Panc1 (cell line): ENCODE measurements around the gene SEMA3G. TPM values are rescaled to one million over a fixed set of nuclear protein-coding genes. Genes with fewer than 3 reads are reported as not detected.

Experiments
- ATAC-seq: fragments of 200-7000 bp; cut with Tn5 transposase; 2 replicates; pipeline ENCODE4 v1.9.1; 2020; ENCODE audit warnings: mild to moderate bottlenecking, moderate library complexity
- BruUV-seq: library from RNA; stranded (reverse); fragments of 400-500 nt; replicated peaks from 2 replicates; lab custom pipeline; 2021; lab: Mats Ljungman, UMichigan
- CTCF ChIA-PET: fragments of 300-600 bp; sonication (Branson Sonifier 250); formaldehyde crosslinking; loops from one replicate; lab custom pipeline; 2022; ENCODE audit warnings: antibody characterized with exemption; lab: Charles Lee
- POLR2A ChIA-PET: fragments of 300-600 bp; sonication (Branson Sonifier 250); formaldehyde crosslinking; loops from one replicate; lab custom pipeline; 2022; ENCODE audit warnings: antibody characterized with exemption; lab: Charles Lee
- DNase-seq: peaks from one replicate; pipeline ENCODE4 v3.0.0-alpha.2; 2010; ENCODE audit warnings: low read depth, low spot score
- H3K27ac ChIP-seq: 2 replicates; pipeline ENCODE4 v1.5.1; 2011; ENCODE audit warnings: mild to moderate bottlenecking, low read length, inconsistent platforms
- H3K27me3 ChIP-seq: fragments of 200-500 bp; sonication (Bioruptor generic); 2 replicates; pipeline ENCODE4 v1.6.0; 2014; ENCODE audit warnings: low read length, inconsistent platforms; ENCODE audit not compliant: control insufficient read depth, insufficient read depth
- H3K36me3 ChIP-seq: fragments of 200-500 bp; sonication (Bioruptor generic); 2 replicates; pipeline ENCODE4 v1.5.1; 2014; ENCODE audit warnings: inconsistent platforms, mild to moderate bottlenecking, low read length, moderate library complexity; ENCODE audit not compliant: control insufficient read depth, insufficient read depth
- H3K4me1 ChIP-seq: 2 replicates; pipeline ENCODE4 v1.5.1; 2011; ENCODE audit warnings: inconsistent platforms, mild to moderate bottlenecking, low read length, moderate library complexity; ENCODE audit not compliant: control insufficient read depth, insufficient read depth
- H3K4me3 ChIP-seq, 2 experiments: 2 replicates each; pipeline ENCODE4 v1.5.1; 2011 to 2012; ENCODE audit warnings: low read depth in 2 of 2, low read length in 2 of 2, mild to moderate bottlenecking in 2 of 2, inconsistent platforms in 1 of 2, moderate library complexity in 1 of 2
- H3K9me3 ChIP-seq: fragments of 200-500 bp; sonication (Bioruptor generic); 2 replicates; pipeline ENCODE4 v1.5.1; 2014; ENCODE audit warnings: low read depth, mild to moderate bottlenecking, inconsistent platforms, low read length, moderate library complexity; ENCODE audit not compliant: control insufficient read depth, insufficient read depth
- POLR2AphosphoS5 ChIP-seq: IDR thresholded peaks from 2 replicates; pipeline ENCODE4 v1.6.1; 2012; ENCODE audit warnings: mild to moderate bottlenecking, low read depth, low read length, moderate library complexity
- SIN3A ChIP-seq: IDR thresholded peaks from 2 replicates; pipeline ENCODE4 v1.6.1; 2012; ENCODE audit warnings: low read depth, mild to moderate bottlenecking, low read length, moderate library complexity, borderline replicate concordance; ENCODE audit not compliant: insufficient read depth
- TCF7L2 ChIP-seq: IDR thresholded peaks from 2 replicates; pipeline ENCODE4 v1.6.1; 2011; ENCODE audit warnings: mild to moderate bottlenecking, low read depth, low read length, inconsistent platforms
- in situ Hi-C: cut with HindIII; loops from 2 replicates; pipeline ENCODE4 v1.10.0; 2016; ENCODE audit warnings: low sequenced_read_pairs, low pct_unique_long_range_greater_than_20kb
- intact Hi-C: fragments of 100-400 bp; cut with micrococcal nuclease; formaldehyde crosslinking; loops from one replicate; pipeline ENCODE4 v1.10.0; 2022; ENCODE audit not compliant: unreplicated experiment
- total RNA-seq: library from RNA; stranded (reverse); gene quantifications from one replicate; pipeline ENCODE4 v1.2.1, GENCODE V29; 2021; ENCODE audit not compliant: unreplicated experiment
- TF ChIP-seq, protein P1 (sequence below): fragments of 450-650 bp; IDR thresholded peaks from 2 replicates; pipeline ENCODE4 v1.5.1; 2017; ENCODE audit warnings: mild to moderate bottlenecking
- TF ChIP-seq, protein P2 (sequence below), 2 experiments: IDR thresholded peaks; 2 replicates each; pipeline ENCODE4 v1.6.1; 2011 to 2012; ENCODE audit warnings: low read depth in 2 of 2, control low read depth in 1 of 2, low read length in 1 of 2, mild to moderate bottlenecking in 1 of 2, moderate library complexity in 1 of 2; ENCODE audit not compliant: insufficient read depth in 1 of 2

SEMA3G gene
- total RNA-seq, 1 experiment from 2014 or later, result 1.6 TPM

DNA sequence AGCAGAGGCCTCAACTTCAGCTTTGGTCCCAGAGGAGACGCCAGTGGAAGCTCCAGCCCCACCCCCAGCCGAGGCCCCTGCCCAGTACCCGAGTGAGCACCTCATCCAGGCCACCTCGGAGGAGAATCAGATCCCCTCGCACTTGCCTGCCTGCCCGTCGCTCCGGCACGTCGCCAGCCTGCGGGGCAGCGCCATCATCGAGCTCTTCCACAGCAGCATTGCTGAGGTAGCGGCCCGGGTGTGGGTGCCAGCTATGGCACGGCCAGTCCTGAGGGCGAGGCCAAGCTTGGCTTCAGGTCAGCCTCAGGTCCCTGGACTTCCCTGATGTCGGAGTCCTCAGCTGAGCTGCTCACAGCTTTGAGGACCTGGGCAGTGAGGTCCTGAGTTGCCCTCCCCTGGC, 44.5 kb upstream of the SEMA3G start:
- no TSS peak for BruUV-seq
- DNase-seq, result no peak
- ChIA-PET CTCF (interaction anchor here (0.5 kb wide), 1 partner anchor 100 kb away, joined by 3 read pairs; no protein-coding TSS in a partner anchor), POLR2A (no interaction called here)
- Histone ChIP-seq H3K4me1 (no peaks in the 10 kb centered on the region), H3K27ac (no peak overlapping the region), H3K27me3 (no peaks in the 10 kb centered on the region), H3K4me3 (no peak overlapping the region), H3K9me3 (no peaks in the 10 kb centered on the region), H3K36me3 (no peaks in the 10 kb centered on the region)
- TF ChIP-seq, protein P1, sequence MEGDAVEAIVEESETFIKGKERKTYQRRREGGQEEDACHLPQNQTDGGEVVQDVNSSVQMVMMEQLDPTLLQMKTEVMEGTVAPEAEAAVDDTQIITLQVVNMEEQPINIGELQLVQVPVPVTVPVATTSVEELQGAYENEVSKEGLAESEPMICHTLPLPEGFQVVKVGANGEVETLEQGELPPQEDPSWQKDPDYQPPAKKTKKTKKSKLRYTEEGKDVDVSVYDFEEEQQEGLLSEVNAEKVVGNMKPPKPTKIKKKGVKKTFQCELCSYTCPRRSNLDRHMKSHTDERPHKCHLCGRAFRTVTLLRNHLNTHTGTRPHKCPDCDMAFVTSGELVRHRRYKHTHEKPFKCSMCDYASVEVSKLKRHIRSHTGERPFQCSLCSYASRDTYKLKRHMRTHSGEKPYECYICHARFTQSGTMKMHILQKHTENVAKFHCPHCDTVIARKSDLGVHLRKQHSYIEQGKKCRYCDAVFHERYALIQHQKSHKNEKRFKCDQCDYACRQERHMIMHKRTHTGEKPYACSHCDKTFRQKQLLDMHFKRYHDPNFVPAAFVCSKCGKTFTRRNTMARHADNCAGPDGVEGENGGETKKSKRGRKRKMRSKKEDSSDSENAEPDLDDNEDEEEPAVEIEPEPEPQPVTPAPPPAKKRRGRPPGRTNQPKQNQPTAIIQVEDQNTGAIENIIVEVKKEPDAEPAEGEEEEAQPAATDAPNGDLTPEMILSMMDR, result no peak
- TF ChIP-seq POLR2AphosphoS5 (no peak), TCF7L2 (no peak), SIN3A (no peak)
- TF ChIP-seq, protein P2, sequence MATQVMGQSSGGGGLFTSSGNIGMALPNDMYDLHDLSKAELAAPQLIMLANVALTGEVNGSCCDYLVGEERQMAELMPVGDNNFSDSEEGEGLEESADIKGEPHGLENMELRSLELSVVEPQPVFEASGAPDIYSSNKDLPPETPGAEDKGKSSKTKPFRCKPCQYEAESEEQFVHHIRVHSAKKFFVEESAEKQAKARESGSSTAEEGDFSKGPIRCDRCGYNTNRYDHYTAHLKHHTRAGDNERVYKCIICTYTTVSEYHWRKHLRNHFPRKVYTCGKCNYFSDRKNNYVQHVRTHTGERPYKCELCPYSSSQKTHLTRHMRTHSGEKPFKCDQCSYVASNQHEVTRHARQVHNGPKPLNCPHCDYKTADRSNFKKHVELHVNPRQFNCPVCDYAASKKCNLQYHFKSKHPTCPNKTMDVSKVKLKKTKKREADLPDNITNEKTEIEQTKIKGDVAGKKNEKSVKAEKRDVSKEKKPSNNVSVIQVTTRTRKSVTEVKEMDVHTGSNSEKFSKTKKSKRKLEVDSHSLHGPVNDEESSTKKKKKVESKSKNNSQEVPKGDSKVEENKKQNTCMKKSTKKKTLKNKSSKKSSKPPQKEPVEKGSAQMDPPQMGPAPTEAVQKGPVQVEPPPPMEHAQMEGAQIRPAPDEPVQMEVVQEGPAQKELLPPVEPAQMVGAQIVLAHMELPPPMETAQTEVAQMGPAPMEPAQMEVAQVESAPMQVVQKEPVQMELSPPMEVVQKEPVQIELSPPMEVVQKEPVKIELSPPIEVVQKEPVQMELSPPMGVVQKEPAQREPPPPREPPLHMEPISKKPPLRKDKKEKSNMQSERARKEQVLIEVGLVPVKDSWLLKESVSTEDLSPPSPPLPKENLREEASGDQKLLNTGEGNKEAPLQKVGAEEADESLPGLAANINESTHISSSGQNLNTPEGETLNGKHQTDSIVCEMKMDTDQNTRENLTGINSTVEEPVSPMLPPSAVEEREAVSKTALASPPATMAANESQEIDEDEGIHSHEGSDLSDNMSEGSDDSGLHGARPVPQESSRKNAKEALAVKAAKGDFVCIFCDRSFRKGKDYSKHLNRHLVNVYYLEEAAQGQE (IDR thresholded peaks at IDR 0.05; ENCODE audit: insufficient read depth in 1 of 2, low read depth in 2 of 2, low read length in 1 of 2), result no peak
- no peak for ATAC-seq
- intact Hi-C loops (no loop called here), in situ Hi-C loops (no loop called here)

DNA sequence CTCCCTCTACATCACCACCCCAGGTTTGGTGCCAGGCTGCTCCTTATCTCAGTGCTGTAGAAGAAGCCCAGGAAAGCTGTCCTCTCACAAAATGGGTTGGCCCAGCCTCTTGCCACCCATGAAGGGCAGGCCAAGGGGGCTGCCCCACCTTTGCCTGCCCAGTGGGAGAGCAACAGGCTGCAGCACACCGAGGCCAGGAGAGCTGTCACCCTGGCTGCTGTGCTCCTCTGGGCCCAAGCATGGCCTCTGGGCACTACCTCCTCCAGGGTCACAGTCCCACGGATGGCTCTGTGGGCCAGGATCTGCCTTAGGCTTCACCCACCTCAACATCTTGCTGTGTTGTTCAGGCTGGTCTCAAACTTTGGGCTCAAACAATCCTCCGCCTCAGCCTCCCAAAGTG, 43.8 kb upstream of the SEMA3G start:
- intact Hi-C loops, result no loop called here
- in situ Hi-C loops, result no loop called here
- CTCF ChIA-PET, result no interaction called here
- H3K36me3 ChIP-seq, result no peaks in the 10 kb centered on the region
- ATAC-seq, result no peak
- H3K4me1 ChIP-seq, result no peaks in the 10 kb centered on the region
- no peak overlapping the region for H3K4me3 ChIP-seq
- BruUV-seq, result no TSS peak
- TF ChIP-seq POLR2AphosphoS5, result no peak
- no peak for TF ChIP-seq SIN3A
- TF ChIP-seq, protein P2 (IDR thresholded peaks at IDR 0.05; ENCODE audit: insufficient read depth in 1 of 2, low read depth in 2 of 2, low read length in 1 of 2), result no peak
- TF ChIP-seq TCF7L2, result no peak
- TF ChIP-seq, protein P1, result no peak
- POLR2A ChIA-PET, result no interaction called here
- no peaks in the 10 kb centered on the region for H3K9me3 ChIP-seq
- no peak for DNase-seq
- H3K27me3 ChIP-seq, result no peaks in the 10 kb centered on the region
- no peak overlapping the region for H3K27ac ChIP-seq
